GM12875 (cell line): ENCODE results near the gene XPR1.
"Not testable (repeated sequence)": the region's sequence is repeated elsewhere in the genome, so short reads cannot be mapped to it uniquely, and the experiment has no call there.

Source experiments
- H3K4me3 ChIP-seq: one replicate; pipeline ENCODE4 v1.5.1; 2011; ENCODE audit warnings: low read depth, low read length, control low read depth
- TF ChIP-seq, protein P1 (sequence below): IDR thresholded peaks from 2 replicates; pipeline ENCODE4 v1.5.1; 2011; ENCODE audit warnings: low read depth, mild to moderate bottlenecking, control low read depth, inconsistent platforms, low read length, moderate library complexity, borderline replicate concordance; ENCODE audit not compliant: insufficient read depth

The XPR1 gene

DNA sequence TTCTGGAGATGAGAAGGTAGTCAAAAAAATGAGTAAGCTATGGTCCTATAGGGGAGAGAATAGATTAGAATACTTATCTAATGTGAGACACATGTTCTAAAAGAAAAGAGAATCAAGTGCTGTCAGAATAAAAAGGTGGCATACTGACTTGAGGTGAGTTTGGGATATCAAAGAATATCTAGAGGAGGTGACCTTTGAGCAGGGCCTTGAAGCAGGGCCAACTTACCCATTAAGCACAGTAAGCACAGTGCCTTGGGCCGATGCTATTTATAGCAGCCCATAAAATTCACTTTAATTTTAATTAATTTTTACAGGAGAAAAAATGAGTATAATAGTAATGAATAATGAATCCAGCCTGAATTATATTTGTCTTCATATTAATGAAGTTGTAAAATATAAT, 92.2 kb downstream of the XPR1 start:
- TF ChIP-seq, protein P1, sequence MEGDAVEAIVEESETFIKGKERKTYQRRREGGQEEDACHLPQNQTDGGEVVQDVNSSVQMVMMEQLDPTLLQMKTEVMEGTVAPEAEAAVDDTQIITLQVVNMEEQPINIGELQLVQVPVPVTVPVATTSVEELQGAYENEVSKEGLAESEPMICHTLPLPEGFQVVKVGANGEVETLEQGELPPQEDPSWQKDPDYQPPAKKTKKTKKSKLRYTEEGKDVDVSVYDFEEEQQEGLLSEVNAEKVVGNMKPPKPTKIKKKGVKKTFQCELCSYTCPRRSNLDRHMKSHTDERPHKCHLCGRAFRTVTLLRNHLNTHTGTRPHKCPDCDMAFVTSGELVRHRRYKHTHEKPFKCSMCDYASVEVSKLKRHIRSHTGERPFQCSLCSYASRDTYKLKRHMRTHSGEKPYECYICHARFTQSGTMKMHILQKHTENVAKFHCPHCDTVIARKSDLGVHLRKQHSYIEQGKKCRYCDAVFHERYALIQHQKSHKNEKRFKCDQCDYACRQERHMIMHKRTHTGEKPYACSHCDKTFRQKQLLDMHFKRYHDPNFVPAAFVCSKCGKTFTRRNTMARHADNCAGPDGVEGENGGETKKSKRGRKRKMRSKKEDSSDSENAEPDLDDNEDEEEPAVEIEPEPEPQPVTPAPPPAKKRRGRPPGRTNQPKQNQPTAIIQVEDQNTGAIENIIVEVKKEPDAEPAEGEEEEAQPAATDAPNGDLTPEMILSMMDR, result no peak
- no peak overlapping the region for H3K4me3 ChIP-seq

DNA sequence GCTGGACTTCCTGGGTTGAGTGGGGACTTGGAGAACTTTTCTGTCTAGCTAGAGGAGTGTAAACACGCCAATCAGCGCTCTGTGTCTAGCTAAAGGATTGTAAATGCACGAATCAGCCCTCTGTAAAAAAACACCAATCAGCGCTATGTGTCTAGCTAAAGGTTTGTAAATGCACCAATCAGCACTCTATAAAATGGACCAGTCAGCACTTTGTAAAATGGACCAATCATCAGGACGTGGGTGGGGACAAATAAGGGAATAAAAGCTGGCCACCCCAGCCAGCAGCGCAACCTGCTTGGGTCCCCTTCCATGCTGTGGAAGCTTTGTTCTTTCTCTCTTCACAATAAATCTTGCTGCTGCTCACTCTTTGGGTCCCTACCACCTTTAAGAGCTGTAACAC, 94.2 kb downstream of the XPR1 start:
- not testable (repeated sequence) for H3K4me3 ChIP-seq

DNA sequence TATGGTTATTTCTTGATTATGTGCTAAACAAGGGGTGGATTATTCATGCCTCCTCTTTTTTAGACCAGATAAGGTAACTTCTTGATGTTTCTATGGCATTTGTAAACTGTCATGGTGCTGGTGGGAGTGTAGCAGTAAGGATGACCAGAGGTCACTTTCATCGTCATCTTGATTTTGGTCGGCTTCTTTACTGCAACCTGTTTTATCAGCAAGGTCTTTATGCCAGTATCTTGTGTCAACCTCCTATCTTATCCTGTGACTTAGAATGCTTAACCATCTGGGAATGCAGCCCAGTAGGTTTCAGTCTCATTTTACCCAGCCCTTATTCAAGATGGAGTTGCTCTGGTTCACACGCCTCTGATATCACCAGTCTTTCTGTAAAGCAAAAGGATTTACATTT, 95.9 kb downstream of the XPR1 start:
- H3K4me3 ChIP-seq, result not testable (repeated sequence)

DNA sequence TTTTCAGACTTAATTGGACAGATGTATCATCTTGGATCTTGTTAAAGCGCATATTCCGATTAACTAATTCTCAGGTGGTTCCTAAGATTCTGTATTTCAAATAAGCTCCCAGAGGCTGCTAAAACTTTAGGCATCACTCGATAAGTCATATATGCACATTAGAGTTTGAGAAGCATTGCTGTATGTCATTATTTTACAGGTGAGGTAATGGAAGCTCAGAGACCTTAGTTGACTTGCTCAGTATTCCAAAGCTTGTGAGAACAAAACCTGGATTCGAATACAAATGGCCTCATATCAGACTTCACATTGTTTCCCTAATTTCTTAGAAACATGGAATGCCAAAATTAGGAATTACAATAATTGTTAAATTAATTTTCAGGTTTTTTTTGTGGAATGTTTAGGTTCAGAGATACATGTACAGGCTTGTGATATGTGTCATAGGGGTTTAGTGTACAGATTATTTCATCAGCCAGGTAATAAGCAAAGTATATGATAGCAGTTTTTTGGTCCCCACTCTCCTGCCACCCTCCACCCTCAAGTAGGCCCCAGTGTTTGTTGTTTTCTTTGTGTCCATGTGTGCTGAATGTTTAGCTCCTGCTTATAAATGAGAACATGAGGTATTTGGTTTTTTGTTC, 96.8 kb downstream of the XPR1 start:
- H3K4me3 ChIP-seq, result no peak overlapping the region
- TF ChIP-seq, protein P1, result no peak

GRCh38 chr1:180731131-180731530, 99.3 kb downstream of the XPR1 start:
- no peak overlapping the region for H3K4me3 ChIP-seq
- TF ChIP-seq, protein P1, result no peak

GRCh38 chr1:180732866-180733265, 101.0 kb downstream of the XPR1 start:
- H3K4me3 ChIP-seq, result no peak overlapping the region
- TF ChIP-seq, protein P1, result no peak

DNA sequence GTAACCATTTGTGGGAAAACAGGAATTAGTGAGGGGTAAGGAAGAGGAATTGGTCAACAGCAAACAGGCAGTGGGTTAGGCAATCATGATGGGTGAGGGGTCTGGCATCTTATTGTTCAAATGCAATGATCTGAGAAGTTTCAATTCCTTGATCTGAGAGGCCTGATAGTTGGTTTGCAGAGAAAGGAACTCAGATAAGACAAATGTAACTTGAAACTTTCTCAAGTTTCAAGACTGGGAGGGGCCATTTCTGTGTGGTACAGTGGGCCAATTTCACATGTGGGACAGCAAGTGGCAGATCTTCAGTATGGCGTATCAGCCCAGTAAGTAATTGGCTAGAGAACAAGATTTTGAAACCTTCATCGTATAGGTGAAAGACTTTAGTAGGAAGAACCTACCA, 102.5 kb downstream of the XPR1 start:
- TF ChIP-seq, protein P1, result no peak
- no peak overlapping the region for H3K4me3 ChIP-seq

- TF ChIP-seq, protein P1, result no peak
Observed at GRCh38 chr1:180742663-180743062, 110.8 kb downstream of the XPR1 start.

More at GRCh38 chr1:180742663-180743062, 110.8 kb downstream of the XPR1 start:
- no peak overlapping the region for H3K4me3 ChIP-seq
